Activated gamma-delta T cell treated with anti-CD3 and anti-CD28 coated beads, Interleukin-2, amount 50 U/mL, for 16 hours (primary cell): ENCODE measurements around the gene TRIM47.

Source experiments
- DNase-seq: peaks from one replicate; pipeline ENCODE4 v3.0.0-alpha.2; 2020; ENCODE audit warnings: low read depth

The TRIM47 gene

GRCh38 chr17:75878174-75878998 lies at the start of gene TRIM47:
TSS of gene TRIM47 (minus strand) at chr17:75878581. CDS start at chr17:75878548, 33 bp downstream.
- no peak for DNase-seq

- no peak for DNase-seq
These were observed 49.0 kb upstream of the TRIM47 start for GRCh38 chr17:75927286-75927922.

- DNase-seq = no peak
These were observed 48.1 kb upstream of the TRIM47 start for GRCh38 chr17:75926456-75926855.

- no peak for DNase-seq
These were observed 47.5 kb upstream of the TRIM47 start for GRCh38 chr17:75925912-75926311.

- no peak for DNase-seq
These were observed 46.7 kb upstream of the TRIM47 start for GRCh38 chr17:75925103-75925502.

GRCh38 chr17:75922963-75923874 lies 44.8 kb upstream of the TRIM47 start:
- DNase-seq = no peak

GRCh38 chr17:75922173-75922961 lies 44.0 kb upstream of the TRIM47 start:
- DNase-seq = no peak

- DNase-seq = no peak
These were observed 43.2 kb upstream of the TRIM47 start for GRCh38 chr17:75921596-75921995.

GRCh38 chr17:75920045-75920560 lies 41.7 kb upstream of the TRIM47 start:
- DNase-seq = no peak

GRCh38 chr17:75919611-75920010 lies 41.2 kb upstream of the TRIM47 start:
- no peak for DNase-seq

- DNase-seq = no peak
These were observed 39.6 kb upstream of the TRIM47 start for GRCh38 chr17:75917917-75918445.

- no peak for DNase-seq
These were observed 38.9 kb upstream of the TRIM47 start for GRCh38 chr17:75917141-75917916.

GRCh38 chr17:75915268-75915667 lies 36.9 kb upstream of the TRIM47 start:
- no peak for DNase-seq

- no peak for DNase-seq
These were observed 36.4 kb upstream of the TRIM47 start for GRCh38 chr17:75914643-75915267.

- DNase-seq = no peak
These were observed 35.3 kb upstream of the TRIM47 start for GRCh38 chr17:75913537-75914210.

GRCh38 chr17:75910699-75911098 lies 32.3 kb upstream of the TRIM47 start:
- DNase-seq = no peak

- DNase-seq = no peak
These were observed 31.5 kb upstream of the TRIM47 start for GRCh38 chr17:75909812-75910274.

- DNase-seq = no peak
These were observed 30.9 kb upstream of the TRIM47 start for GRCh38 chr17:75909051-75909811.
